DND-41 (cell line): ENCODE data around the gene TTLL3.

ENCODE experiments used
- EZH2 ChIP-seq: IDR thresholded peaks from 3 replicates; pipeline ENCODE4 v1.6.1; 2012; ENCODE audit warnings: borderline replicate concordance, low read depth, mild to moderate bottlenecking, moderate library complexity, low read length, inconsistent platforms; ENCODE audit not compliant: severe bottlenecking
- TF ChIP-seq, protein P1 (sequence below): IDR thresholded peaks from 2 replicates; pipeline ENCODE4 v1.5.1; 2012; ENCODE audit warnings: borderline replicate concordance, low read length, moderate library complexity, mild to moderate bottlenecking; ENCODE audit not compliant: poor library complexity, severe bottlenecking; ENCODE audit errors: extremely low read depth

DNA sequence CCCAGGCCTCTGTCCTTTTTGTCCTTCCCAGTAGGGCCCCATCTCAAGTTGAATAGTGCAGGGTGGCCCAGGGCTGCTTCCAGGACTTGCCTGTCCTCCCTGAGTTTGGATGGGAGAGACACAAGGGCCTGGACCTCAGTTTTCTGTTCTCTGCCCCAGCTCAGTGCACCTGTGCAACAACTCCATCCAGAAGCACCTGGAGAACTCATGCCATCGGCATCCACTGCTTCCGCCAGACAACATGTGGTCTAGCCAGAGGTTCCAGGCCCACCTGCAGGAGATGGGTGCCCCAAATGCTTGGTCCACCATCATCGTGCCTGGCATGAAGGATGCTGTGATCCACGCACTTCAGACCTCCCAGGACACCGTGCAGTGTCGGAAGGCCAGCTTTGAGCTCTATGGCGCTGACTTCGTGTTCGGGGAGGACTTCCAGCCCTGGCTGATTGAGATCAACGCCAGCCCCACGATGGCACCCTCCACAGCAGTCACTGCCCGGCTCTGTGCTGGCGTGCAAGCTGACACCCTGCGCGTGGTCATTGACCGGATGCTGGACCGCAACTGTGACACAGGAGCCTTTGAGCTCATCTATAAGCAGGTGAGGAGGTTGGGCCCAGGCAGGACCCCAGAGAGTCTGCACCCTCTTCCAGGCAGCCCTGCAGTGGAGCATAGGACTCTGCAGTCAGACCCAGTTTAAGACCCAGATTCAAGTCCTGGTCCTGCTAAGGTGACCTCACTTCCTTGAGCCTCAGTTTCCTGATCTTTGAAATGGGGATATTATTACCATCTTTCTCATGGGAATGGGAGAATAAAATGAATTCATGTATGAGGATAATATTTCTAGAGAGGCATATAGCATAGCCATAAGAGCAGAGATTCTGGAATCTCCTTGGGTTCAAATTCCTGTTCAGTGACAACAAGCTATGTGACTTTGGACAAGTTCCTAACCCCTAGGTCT lies 19.0 kb downstream of the TTLL3 start:
- TF ChIP-seq, protein P1, sequence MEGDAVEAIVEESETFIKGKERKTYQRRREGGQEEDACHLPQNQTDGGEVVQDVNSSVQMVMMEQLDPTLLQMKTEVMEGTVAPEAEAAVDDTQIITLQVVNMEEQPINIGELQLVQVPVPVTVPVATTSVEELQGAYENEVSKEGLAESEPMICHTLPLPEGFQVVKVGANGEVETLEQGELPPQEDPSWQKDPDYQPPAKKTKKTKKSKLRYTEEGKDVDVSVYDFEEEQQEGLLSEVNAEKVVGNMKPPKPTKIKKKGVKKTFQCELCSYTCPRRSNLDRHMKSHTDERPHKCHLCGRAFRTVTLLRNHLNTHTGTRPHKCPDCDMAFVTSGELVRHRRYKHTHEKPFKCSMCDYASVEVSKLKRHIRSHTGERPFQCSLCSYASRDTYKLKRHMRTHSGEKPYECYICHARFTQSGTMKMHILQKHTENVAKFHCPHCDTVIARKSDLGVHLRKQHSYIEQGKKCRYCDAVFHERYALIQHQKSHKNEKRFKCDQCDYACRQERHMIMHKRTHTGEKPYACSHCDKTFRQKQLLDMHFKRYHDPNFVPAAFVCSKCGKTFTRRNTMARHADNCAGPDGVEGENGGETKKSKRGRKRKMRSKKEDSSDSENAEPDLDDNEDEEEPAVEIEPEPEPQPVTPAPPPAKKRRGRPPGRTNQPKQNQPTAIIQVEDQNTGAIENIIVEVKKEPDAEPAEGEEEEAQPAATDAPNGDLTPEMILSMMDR: no peak
- no peak for TF ChIP-seq EZH2
